Colon (tissue), 2 donors: ENCODE data around the gene ZNF445.
"Not testable (repeated sequence)": the region's sequence is repeated elsewhere in the genome, so short reads cannot be mapped to it uniquely, and the experiment has no call there.

Experiments
- FAIRE-seq: peaks from 2 replicates; lab custom pipeline; 2012; peaks lifted over from hg19 to GRCh38; lab: Jason Lieb, UNC
- donor health status: control.
- donor health status: control.

The ZNF445 gene

GRCh38 chr3:44398853-44399252, 78.6 kb downstream of the ZNF445 start:
- FAIRE-seq, result no peak

DNA sequence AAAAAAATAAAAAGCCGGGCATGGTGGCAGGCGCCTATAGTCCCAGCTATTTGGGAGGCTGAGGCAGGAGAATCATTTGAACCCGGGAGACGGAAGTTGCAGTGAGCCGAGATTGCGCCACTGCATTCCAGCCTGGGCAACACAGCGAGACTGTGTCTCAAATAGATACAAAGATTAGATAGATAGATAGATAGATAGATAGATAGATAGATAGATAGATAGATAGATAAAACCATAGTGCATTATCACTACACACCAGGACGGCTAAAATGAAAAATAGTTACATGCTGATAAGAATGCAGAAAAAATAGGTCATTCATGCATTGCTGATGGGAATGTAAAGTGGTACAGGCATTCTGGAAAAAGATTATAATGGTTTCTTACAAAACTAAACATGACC, 79.2 kb downstream of the ZNF445 start:
- FAIRE-seq, result not testable (repeated sequence)

DNA sequence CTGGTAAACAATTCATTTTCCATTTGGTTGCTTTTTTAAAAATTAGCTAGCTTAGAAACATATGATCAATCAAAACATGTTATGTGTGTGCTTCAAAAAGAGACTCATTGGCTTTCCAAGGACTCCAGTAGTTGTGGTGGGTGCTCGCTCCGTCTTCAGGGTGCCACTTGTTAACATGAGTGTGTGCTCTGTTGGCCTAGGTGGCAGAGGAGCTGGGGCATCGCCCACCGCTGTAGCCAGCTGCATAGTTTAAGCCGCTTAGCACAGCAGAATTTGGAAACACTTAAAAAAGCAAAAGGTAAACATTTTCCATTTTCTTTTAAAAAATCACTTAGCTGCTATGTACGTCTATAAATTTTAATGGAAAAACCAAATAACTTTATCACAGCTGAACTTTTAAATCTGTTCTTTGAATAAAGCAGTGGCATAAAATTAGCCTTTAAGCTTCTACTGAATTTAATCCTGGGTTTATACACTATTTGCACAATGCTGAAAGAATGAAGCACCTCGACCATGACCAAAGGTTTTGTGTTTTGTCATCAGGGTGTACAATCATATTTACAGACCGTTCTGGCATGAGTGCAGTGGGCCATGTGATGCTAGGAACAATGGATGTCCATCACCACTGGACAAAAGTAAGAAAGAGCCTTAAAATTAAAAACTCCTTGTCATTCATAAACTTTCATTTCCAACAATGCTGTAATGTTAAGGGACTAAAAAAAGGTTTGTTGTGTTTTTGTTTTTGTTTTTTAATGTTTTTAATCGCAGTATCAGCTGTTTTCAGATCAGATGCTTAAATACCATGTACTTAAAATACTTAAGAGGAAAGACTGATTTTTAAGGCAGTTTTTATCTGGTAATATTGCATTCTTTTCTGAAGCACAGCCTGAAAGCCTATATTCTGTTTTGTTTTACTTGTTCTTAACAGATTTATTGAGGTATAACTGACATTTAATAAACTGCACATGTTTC, 81.0 kb downstream of the ZNF445 start:
- no peak for FAIRE-seq

DNA sequence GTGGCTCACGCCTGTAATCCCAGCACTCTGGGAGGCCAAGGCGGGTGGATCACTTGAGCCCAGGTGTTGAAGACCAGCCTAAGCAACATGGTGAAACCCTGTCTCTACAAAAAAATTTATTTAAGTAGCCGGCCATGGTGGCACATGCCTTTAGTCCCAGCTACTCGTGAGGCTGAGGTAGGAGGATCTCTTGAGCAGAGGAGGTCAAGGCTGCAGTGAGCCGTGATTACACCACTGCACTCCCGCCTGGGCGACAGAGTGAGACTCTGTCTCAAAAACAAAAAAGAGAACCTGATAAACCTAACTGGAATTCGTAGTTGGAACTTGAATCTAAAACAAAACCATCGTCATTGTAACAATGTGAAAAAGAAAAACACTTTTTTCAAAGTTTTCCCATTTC, 81.8 kb downstream of the ZNF445 start:
- FAIRE-seq, result no peak

- FAIRE-seq, result no peak
Measured at GRCh38 chr3:44392489-44392888, 85.0 kb downstream of the ZNF445 start.

DNA sequence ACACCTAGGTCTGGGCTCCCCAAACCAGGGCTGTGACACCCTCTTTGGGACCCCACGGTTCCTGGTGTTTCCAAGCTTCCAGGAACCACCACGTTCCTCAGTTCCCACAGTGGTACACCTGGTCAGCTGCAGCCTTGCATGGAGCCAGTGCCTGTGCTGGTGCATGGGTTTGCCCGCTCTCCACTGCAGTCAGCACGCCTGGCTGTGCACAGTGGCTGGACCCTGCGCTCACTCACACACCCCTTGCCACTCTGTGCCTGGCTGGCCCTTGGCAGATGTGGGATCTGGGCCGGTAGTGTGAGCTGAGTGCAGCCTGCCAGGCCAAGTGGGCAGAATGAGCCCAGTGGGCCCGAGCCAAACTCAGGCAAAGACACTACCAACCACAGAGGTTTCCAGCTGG, 90.1 kb downstream of the ZNF445 start:
- FAIRE-seq, result no peak
